Mesenchymal stem cell (in vitro differentiated cells and primary cell): ENCODE results near the gene XRCC5.
A peak's percentile ranks its signal among the peaks of the same experiment; 100 is the strongest.

Experiments
- DNase-seq: peaks from one replicate; pipeline ENCODE4 v3.0.0-alpha.2; 2013
- H2AFZ ChIP-seq: one replicate; pipeline ENCODE4 v1.6.1; 2013; ENCODE audit warnings: low read depth, mild to moderate bottlenecking, control low read depth, inconsistent platforms, low read length, moderate library complexity
- H2AK5ac ChIP-seq: 2 replicates; pipeline ENCODE4 v1.6.1; 2013; ENCODE audit warnings: low read length, moderate library complexity, mild to moderate bottlenecking, inconsistent platforms; ENCODE audit not compliant: severe bottlenecking
- H2BK120ac ChIP-seq: one replicate; pipeline ENCODE4 v1.6.1; 2013; ENCODE audit warnings: low read depth, mild to moderate bottlenecking, inconsistent platforms, low read length, moderate library complexity
- H2BK12ac ChIP-seq, 2 experiments: one replicate each; pipeline ENCODE4 v1.6.1; 2013; ENCODE audit warnings: inconsistent platforms in 2 of 2, low read length in 2 of 2, mild to moderate bottlenecking in 2 of 2, moderate library complexity in 2 of 2, control low read depth in 1 of 2
- H2BK15ac ChIP-seq: one replicate; pipeline ENCODE4 v1.6.1; 2013; ENCODE audit warnings: mild to moderate bottlenecking, low read depth, inconsistent platforms; ENCODE audit not compliant: poor library complexity, severe bottlenecking
- H2BK5ac ChIP-seq: 2 replicates; pipeline ENCODE4 v1.6.1; 2013; ENCODE audit warnings: low read depth, mild to moderate bottlenecking, low read length, control low read depth, inconsistent platforms; ENCODE audit not compliant: poor library complexity, severe bottlenecking
- H3K14ac ChIP-seq, 2 experiments: one replicate each; pipeline ENCODE4 v1.6.1; 2013; ENCODE audit warnings: inconsistent platforms in 2 of 2, low read length in 2 of 2, control low read depth in 1 of 2, mild to moderate bottlenecking in 1 of 2, moderate library complexity in 1 of 2
- H3K18ac ChIP-seq, 2 experiments: one replicate each; pipeline ENCODE4 v1.6.1; 2013; ENCODE audit warnings: inconsistent platforms in 2 of 2, low read length in 2 of 2, control low read depth in 1 of 2, low read depth in 1 of 2, mild to moderate bottlenecking in 1 of 2
- H3K23ac ChIP-seq, 2 experiments: one replicate each; pipeline ENCODE4 v1.6.1; 2013; ENCODE audit warnings: inconsistent platforms in 2 of 2, low read length in 2 of 2, mild to moderate bottlenecking in 2 of 2, moderate library complexity in 2 of 2, control low read depth in 1 of 2
- H3K27ac ChIP-seq: 2 replicates; pipeline ENCODE4 v1.5.1; 2013; ENCODE audit warnings: mild to moderate bottlenecking, moderate library complexity, low read length, control low read depth, inconsistent platforms; ENCODE audit not compliant: poor library complexity, severe bottlenecking
- H3K27me3 ChIP-seq, 2 experiments: 2 replicates each; pipeline versions ENCODE4 v1.6.1 to v1.7.0; 2013; ENCODE audit warnings: low read length in 2 of 2, mild to moderate bottlenecking in 2 of 2, moderate library complexity in 2 of 2, control low read depth in 1 of 2, inconsistent platforms in 1 of 2; ENCODE audit not compliant: control insufficient read depth in 1 of 2, insufficient read depth in 1 of 2
- H3K36me3 ChIP-seq, 2 experiments: 2 replicates each; pipeline versions ENCODE4 v1.6.1 to v1.7.0; 2013; ENCODE audit warnings: low read length in 2 of 2, control low read depth in 1 of 2, inconsistent platforms in 1 of 2, low read depth in 1 of 2, mild to moderate bottlenecking in 1 of 2; ENCODE audit not compliant: insufficient read depth in 2 of 2, control insufficient read depth in 1 of 2
- H3K4ac ChIP-seq, 2 experiments: one replicate each; pipeline ENCODE4 v1.6.1; 2013; ENCODE audit warnings: inconsistent platforms in 2 of 2, low read length in 2 of 2, mild to moderate bottlenecking in 2 of 2, moderate library complexity in 2 of 2, control low read depth in 1 of 2, low read depth in 1 of 2
- H3K4me1 ChIP-seq: 2 replicates; pipeline ENCODE4 v1.6.1; 2013; ENCODE audit warnings: low read depth, low read length, control low read depth; ENCODE audit not compliant: control insufficient read depth, insufficient read depth
- H3K4me2 ChIP-seq: 2 replicates; pipeline ENCODE4 v1.6.1; 2013; ENCODE audit warnings: low read length, mild to moderate bottlenecking, inconsistent platforms; ENCODE audit not compliant: poor library complexity, severe bottlenecking
- H3K4me3 ChIP-seq, 2 experiments: 2 replicates each; pipeline versions ENCODE4 v1.5.1 to v1.7.0; 2013; ENCODE audit warnings: low read length in 2 of 2, mild to moderate bottlenecking in 2 of 2, control low read depth in 1 of 2, low read depth in 1 of 2; ENCODE audit not compliant: insufficient read depth in 1 of 2
- H3K79me1 ChIP-seq: replicated peaks from 2 replicates; pipeline ENCODE4 v1.6.1; 2013; ENCODE audit warnings: mild to moderate bottlenecking, control low read depth, low read length, inconsistent platforms; ENCODE audit not compliant: poor library complexity, severe bottlenecking
- H3K9ac ChIP-seq: 2 replicates; pipeline ENCODE4 v1.7.0; 2013; ENCODE audit warnings: mild to moderate bottlenecking, low read length, moderate library complexity
- H3K9me3 ChIP-seq: 2 replicates; pipeline ENCODE4 v1.7.0; 2013; ENCODE audit warnings: mild to moderate bottlenecking, low read length; ENCODE audit not compliant: control insufficient read depth
- H4K8ac ChIP-seq: one replicate; pipeline ENCODE4 v1.6.1; 2013; ENCODE audit warnings: inconsistent platforms, mild to moderate bottlenecking, low read length, moderate library complexity
- H4K91ac ChIP-seq: one replicate; pipeline ENCODE4 v1.6.1; 2013; ENCODE audit warnings: mild to moderate bottlenecking, low read length, inconsistent platforms
- WGBS: methylation state at CpG from one replicate; pipeline ENCODE4 v1.1.7; 2013; ENCODE audit warnings: mixed read lengths; 5-methylcytosine and 5-hydroxymethylcytosine counted together

XRCC5 gene

GRCh38 chr2:216160786-216161185 is 51.6 kb downstream of the XRCC5 start:
- no peak for DNase-seq
- Histone ChIP-seq H2AFZ (no peak overlapping the region), H2BK12ac (no peak overlapping the region), H2BK120ac (no peak overlapping the region), H3K4ac (no peak overlapping the region), H2BK15ac (no peak overlapping the region), H3K27me3 (no peaks in the 10 kb centered on the region), H3K14ac (no peak overlapping the region), H3K36me3 (peaks cover 41 to 91% of the 10 kb centered on the region in 2 experiments), H3K9me3 (no peaks in the 10 kb centered on the region), H3K18ac (no peak overlapping the region), H3K4me2 (no peak overlapping the region), H2AK5ac (no peak overlapping the region), H3K23ac (no peak overlapping the region), H4K8ac (no peak overlapping the region), H3K27ac (no peak overlapping the region), H4K91ac (no peak overlapping the region), H3K4me1 (no peaks in the 10 kb centered on the region), H3K79me1 (peaks cover 26% of the 10 kb centered on the region), H3K4me3 (no peak overlapping the region), H3K9ac (no peak overlapping the region), H2BK5ac (no peak overlapping the region)
- 96% methylated on average over 3 of the region's 4 CpGs for WGBS

GRCh38 chr2:216161967-216162366 is 52.8 kb downstream of the XRCC5 start:
- Histone ChIP-seq H3K36me3 (peaks cover 37 to 91% of the 10 kb centered on the region in 2 experiments), H3K23ac (no peak overlapping the region), H2BK15ac (no peak overlapping the region), H3K79me1 (peaks cover 24% of the 10 kb centered on the region), H3K18ac (no peak overlapping the region), H3K4me3 (no peak overlapping the region), H3K4me2 (no peak overlapping the region), H3K9ac (no peak overlapping the region), H2AFZ (no peak overlapping the region), H3K4ac (no peak overlapping the region), H3K14ac (no peak overlapping the region), H3K27me3 (no peaks in the 10 kb centered on the region), H4K91ac (no peak overlapping the region), H3K4me1 (no peaks in the 10 kb centered on the region), H3K27ac (no peak overlapping the region), H2BK5ac (no peak overlapping the region), H4K8ac (no peak overlapping the region), H2BK120ac (no peak overlapping the region), H3K9me3 (no peaks in the 10 kb centered on the region), H2BK12ac (no peak overlapping the region), H2AK5ac (no peak overlapping the region)
- WGBS: 95% methylated on average over 4 of the region's 4 CpGs
- DNase-seq: no peak

GRCh38 chr2:216163518-216163917 is 54.4 kb downstream of the XRCC5 start:
- no peak overlapping the region for H2BK15ac ChIP-seq
- H4K91ac ChIP-seq: no peak overlapping the region
- DNase-seq: peak; percentile 82
- no peak overlapping the region for H3K4me2 ChIP-seq
- no peak overlapping the region for H3K18ac ChIP-seq
- H3K9me3 ChIP-seq: no peaks in the 10 kb centered on the region
- H3K4ac ChIP-seq: no peak overlapping the region
- H3K23ac ChIP-seq: no peak overlapping the region
- 94% methylated on average over 4 of the region's 4 CpGs for WGBS
- no peaks in the 10 kb centered on the region for H3K27me3 ChIP-seq
- H2BK120ac ChIP-seq: no peak overlapping the region
- no peak overlapping the region for H3K27ac ChIP-seq
- H2AK5ac ChIP-seq: no peak overlapping the region
- H3K9ac ChIP-seq: no peak overlapping the region
- H3K36me3 ChIP-seq: peaks cover 33 to 92% of the 10 kb centered on the region in 2 experiments
- H4K8ac ChIP-seq: no peak overlapping the region
- no peak overlapping the region for H2BK12ac ChIP-seq
- H3K4me3 ChIP-seq: no peak overlapping the region
- no peak overlapping the region for H2AFZ ChIP-seq
- no peak overlapping the region for H2BK5ac ChIP-seq
- H3K14ac ChIP-seq: no peak overlapping the region
- H3K4me1 ChIP-seq: no peaks in the 10 kb centered on the region
- peaks cover 25% of the 10 kb centered on the region for H3K79me1 ChIP-seq

GRCh38 chr2:216164087-216164486 is 54.9 kb downstream of the XRCC5 start:
- H2BK5ac ChIP-seq: no peak overlapping the region
- no peak overlapping the region for H2AFZ ChIP-seq
- no peak overlapping the region for H3K14ac ChIP-seq
- no peak overlapping the region for H3K23ac ChIP-seq
- H4K91ac ChIP-seq: no peak overlapping the region
- WGBS: 95% methylated on average over 4 of the region's 5 CpGs
- H3K18ac ChIP-seq: peak overlapping the region in 1 of 2 experiments; percentile 18
- no peak overlapping the region for H3K9ac ChIP-seq
- no peaks in the 10 kb centered on the region for H3K4me1 ChIP-seq
- no peaks in the 10 kb centered on the region for H3K27me3 ChIP-seq
- no peak for DNase-seq
- H3K4me3 ChIP-seq: no peak overlapping the region
- H2BK120ac ChIP-seq: no peak overlapping the region
- no peak overlapping the region for H3K4me2 ChIP-seq
- no peak overlapping the region for H4K8ac ChIP-seq
- H2AK5ac ChIP-seq: no peak overlapping the region
- peaks cover 25% of the 10 kb centered on the region for H3K79me1 ChIP-seq
- H2BK15ac ChIP-seq: no peak overlapping the region
- peaks cover 33 to 95% of the 10 kb centered on the region in 2 experiments for H3K36me3 ChIP-seq
- H3K9me3 ChIP-seq: no peaks in the 10 kb centered on the region
- H3K27ac ChIP-seq: no peak overlapping the region
- H2BK12ac ChIP-seq: no peak overlapping the region
- no peak overlapping the region for H3K4ac ChIP-seq
